Activated B cell treated with CpG ODN at 0.5 μM for 24 hours (primary cell): ENCODE results near the gene SKI. TPM values are rescaled to one million over a fixed set of nuclear protein-coding genes. Genes with fewer than 3 reads are reported as not detected.

Experiments used
- ATAC-seq: fragments of 200-7000 bp; cut with Tn5 transposase; one replicate; pipeline ENCODE4 v1.10.0; 2021; ENCODE audit warnings: low read depth, mild to moderate bottlenecking, moderate library complexity
- CTCF ChIA-PET: fragments of 350-600 bp; sonication (Branson Sonifier 250); formaldehyde crosslinking; loops from one replicate; lab custom pipeline; 2021; ENCODE audit warnings: antibody characterized with exemption; lab: Charles Lee
- POLR2A ChIA-PET: fragments of 350-600 bp; sonication (Branson Sonifier 250); formaldehyde crosslinking; loops from one replicate; lab custom pipeline; 2021; ENCODE audit warnings: antibody characterized with exemption; lab: Charles Lee
- DNase-seq: peaks from one replicate; pipeline ENCODE4 v3.0.0; 2022
- H3K27ac Mint-ChIP-seq: one replicate; pipeline ENCODE4 v1.8.0; 2020; ENCODE audit warnings: mixed read lengths
- H3K27me3 Mint-ChIP-seq: one replicate; pipeline ENCODE4 v1.8.0; 2021; ENCODE audit warnings: mixed read lengths
- H3K36me3 Mint-ChIP-seq: one replicate; pipeline ENCODE4 v1.8.0; 2021; ENCODE audit warnings: low read depth, mixed read lengths
- H3K4me1 Mint-ChIP-seq: one replicate; pipeline ENCODE4 v1.8.0; 2021; ENCODE audit warnings: mixed read lengths
- H3K4me3 Mint-ChIP-seq: one replicate; pipeline ENCODE4 v1.8.0; 2020; ENCODE audit warnings: mild to moderate bottlenecking, mixed read lengths
- H3K9me3 Mint-ChIP-seq: one replicate; pipeline ENCODE4 v1.8.0; 2020; ENCODE audit warnings: mixed read lengths
- CTCF ChIP-seq: fragments of 200-600 bp; IDR thresholded peaks from one replicate; pipeline ENCODE4 v1.8.0; 2022; ENCODE audit warnings: antibody characterized with exemption, mild to moderate bottlenecking
- intact Hi-C: fragments of 100-400 bp; cut with micrococcal nuclease; formaldehyde crosslinking; loops from one replicate; pipeline ENCODE4 v1.15.1; 2024
- total RNA-seq: library from RNA; stranded (reverse); gene quantifications from 2 replicates; pipeline ENCODE4 v1.2.3, GENCODE V29; 2022

SKI gene
- total RNA-seq, 1 donor from 2014 or later: 37.6 TPM

GRCh38 chr1:2189459-2190425 lies 38.4 kb upstream of the SKI start:
- Mint-ChIP-seq H3K4me1 (peaks cover 17% of the 10 kb centered on the region), H3K4me3 (peak overlapping the region; percentile 72), H3K27me3 (no peaks in the 10 kb centered on the region), H3K9me3 (no peaks in the 10 kb centered on the region), H3K27ac (peak overlapping the region; percentile 85), H3K36me3 (peaks cover 21% of the 10 kb centered on the region)
- ChIA-PET POLR2A (interaction anchor here (0.5 to 1.2 kb wide), 4 partner anchors 9 to 396 kb away, joined by 3 to 4 read pairs (median 3); partner anchors contain the start of genes MORN1 and RER1), CTCF (interaction anchor here (0.6 to 0.7 kb wide), 2 partner anchors 136 to 181 kb away, joined by 3 read pairs; no protein-coding TSS in a partner anchor)
- DNase-seq (peak; percentile 79), ATAC-seq (peak; percentile 94)
- TF ChIP-seq CTCF: no peak
- intact Hi-C loops: loop anchor here (10.0 kb wide), 1 partner anchor 455 kb away; no protein-coding TSS in a partner anchor

GRCh38 chr1:2190491-2190976 lies 37.6 kb upstream of the SKI start:
- POLR2A ChIA-PET: interaction anchor here (1.0 kb wide), 1 partner anchor 201 kb away, joined by 3 read pairs; the partner anchor contains the start of genes MORN1 and RER1

GRCh38 chr1:2192031-2192995 lies 35.8 kb upstream of the SKI start:
- Mint-ChIP-seq H3K36me3 (peaks cover 9% of the 10 kb centered on the region), H3K27ac (peak overlapping the region; percentile 50), H3K4me1 (peaks cover 17% of the 10 kb centered on the region), H3K9me3 (no peaks in the 10 kb centered on the region), H3K4me3 (peak overlapping the region; percentile 56), H3K27me3 (no peaks in the 10 kb centered on the region)
- CTCF ChIA-PET: interaction anchor here (1.3 kb wide), 1 partner anchor 189 kb away, joined by 5 read pairs; no protein-coding TSS in a partner anchor
- POLR2A ChIA-PET: interaction anchor here (0.8 to 1.2 kb wide), 3 partner anchors 11 to 42 kb away, joined by 3 read pairs; partner anchors contain the start of gene SKI
- TF ChIP-seq CTCF: no peak
- ATAC-seq (no peak), DNase-seq (no peak)
- intact Hi-C loops: loop anchor here (10.0 kb wide), 1 partner anchor 452 kb away; no protein-coding TSS in a partner anchor

More at GRCh38 chr1:2190491-2190976, 37.6 kb upstream of the SKI start:
- CTCF ChIA-PET: interaction anchor here (1.3 kb wide), 1 partner anchor 191 kb away, joined by 5 read pairs; no protein-coding TSS in a partner anchor
- Mint-ChIP-seq H3K36me3 (peaks cover 16% of the 10 kb centered on the region), H3K4me3 (no peak overlapping the region), H3K9me3 (no peaks in the 10 kb centered on the region), H3K4me1 (peaks cover 17% of the 10 kb centered on the region), H3K27ac (no peak overlapping the region), H3K27me3 (no peaks in the 10 kb centered on the region)
- DNase-seq: no peak
- no peak for ATAC-seq
- no peak for TF ChIP-seq CTCF
- intact Hi-C loops: loop anchor here (10.0 kb wide), 1 partner anchor 454 kb away; no protein-coding TSS in a partner anchor

GRCh38 chr1:2193514-2194281 lies 34.4 kb upstream of the SKI start:
- CTCF ChIA-PET: interaction anchor here (9.5 kb wide), 1 partner anchor 188 kb away, joined by 185 read pairs; no protein-coding TSS in a partner anchor
- DNase-seq: no peak
- Mint-ChIP-seq H3K27me3 (no peaks in the 10 kb centered on the region), H3K4me1 (peaks cover 18% of the 10 kb centered on the region), H3K4me3 (peak overlapping the region; percentile 76), H3K9me3 (no peaks in the 10 kb centered on the region), H3K36me3 (peaks cover 9% of the 10 kb centered on the region), H3K27ac (peak overlapping the region; percentile 53)
- no peak for TF ChIP-seq CTCF
- no peak for ATAC-seq
- intact Hi-C loops: loop anchor here (10.0 kb wide), 1 partner anchor 451 kb away; no protein-coding TSS in a partner anchor
- POLR2A ChIA-PET: interaction anchor here (0.6 to 3.5 kb wide), 16 partner anchors 9 to 384 kb away, joined by 3 to 89 read pairs (median 6); partner anchors contain the start of genes MORN1, PANK4 and RER1
